AG04449 (cell line): ENCODE results near the gene MAML1.

ENCODE experiments used
- CTCF ChIA-PET: fragments of 350-600 bp; formaldehyde crosslinking; extraction: SDS; loops from one replicate; lab custom pipeline; 2021; ENCODE audit warnings: antibody characterized with exemption; lab: Yijun Ruan, JAX
- POLR2A ChIA-PET: fragments of 400-600, 350-600 bp; formaldehyde crosslinking; extraction: SDS; loops from one replicate; lab custom pipeline; 2020; ENCODE audit warnings: antibody characterized with exemption, inconsistent platforms; lab: Yijun Ruan, JAX
- DNase-seq: peaks from one replicate; pipeline ENCODE4 v3.0.0-alpha.2; 2010; ENCODE audit warnings: low read depth, low spot score
- H3K4me3 ChIP-seq: 2 replicates; pipeline ENCODE4 v1.5.1; 2011; ENCODE audit warnings: low read depth, mild to moderate bottlenecking, control low read depth, low read length
- TF ChIP-seq, protein P1 (sequence below): IDR thresholded peaks from one replicate; pipeline ENCODE4 v1.5.1; 2011; ENCODE audit warnings: mild to moderate bottlenecking, moderate library complexity, low read length, control low read depth, inconsistent platforms; ENCODE audit not compliant: insufficient read depth; ENCODE audit errors: missing control alignments

The MAML1 gene

DNA sequence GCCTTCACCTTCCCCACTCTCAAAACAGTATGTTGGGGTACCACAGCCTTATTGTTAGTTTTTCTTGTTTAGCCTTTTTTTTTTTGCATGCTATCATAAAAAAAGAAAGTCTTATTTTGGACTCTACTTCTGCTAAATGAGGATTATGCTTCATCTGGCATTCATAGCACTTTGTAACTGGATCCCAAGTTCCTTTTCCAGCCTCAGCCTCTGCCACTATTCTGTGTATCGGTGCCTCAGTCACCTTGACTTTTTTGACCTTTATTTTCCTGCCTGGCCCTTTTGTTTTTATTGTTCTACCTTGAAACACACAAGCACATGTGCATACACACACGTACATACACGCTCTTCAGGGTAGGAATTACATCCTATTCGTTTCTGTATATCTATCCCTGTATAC, 8.5 kb upstream of the MAML1 start:
- TF ChIP-seq, protein P1, sequence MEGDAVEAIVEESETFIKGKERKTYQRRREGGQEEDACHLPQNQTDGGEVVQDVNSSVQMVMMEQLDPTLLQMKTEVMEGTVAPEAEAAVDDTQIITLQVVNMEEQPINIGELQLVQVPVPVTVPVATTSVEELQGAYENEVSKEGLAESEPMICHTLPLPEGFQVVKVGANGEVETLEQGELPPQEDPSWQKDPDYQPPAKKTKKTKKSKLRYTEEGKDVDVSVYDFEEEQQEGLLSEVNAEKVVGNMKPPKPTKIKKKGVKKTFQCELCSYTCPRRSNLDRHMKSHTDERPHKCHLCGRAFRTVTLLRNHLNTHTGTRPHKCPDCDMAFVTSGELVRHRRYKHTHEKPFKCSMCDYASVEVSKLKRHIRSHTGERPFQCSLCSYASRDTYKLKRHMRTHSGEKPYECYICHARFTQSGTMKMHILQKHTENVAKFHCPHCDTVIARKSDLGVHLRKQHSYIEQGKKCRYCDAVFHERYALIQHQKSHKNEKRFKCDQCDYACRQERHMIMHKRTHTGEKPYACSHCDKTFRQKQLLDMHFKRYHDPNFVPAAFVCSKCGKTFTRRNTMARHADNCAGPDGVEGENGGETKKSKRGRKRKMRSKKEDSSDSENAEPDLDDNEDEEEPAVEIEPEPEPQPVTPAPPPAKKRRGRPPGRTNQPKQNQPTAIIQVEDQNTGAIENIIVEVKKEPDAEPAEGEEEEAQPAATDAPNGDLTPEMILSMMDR = no peak
- no peak for DNase-seq
- no peak overlapping the region for H3K4me3 ChIP-seq
- POLR2A ChIA-PET = no interaction called here
- CTCF ChIA-PET = interaction anchor here (0.6 kb wide), 1 partner anchor 569 kb away, joined by 3 read pairs; no protein-coding TSS in a partner anchor

DNA sequence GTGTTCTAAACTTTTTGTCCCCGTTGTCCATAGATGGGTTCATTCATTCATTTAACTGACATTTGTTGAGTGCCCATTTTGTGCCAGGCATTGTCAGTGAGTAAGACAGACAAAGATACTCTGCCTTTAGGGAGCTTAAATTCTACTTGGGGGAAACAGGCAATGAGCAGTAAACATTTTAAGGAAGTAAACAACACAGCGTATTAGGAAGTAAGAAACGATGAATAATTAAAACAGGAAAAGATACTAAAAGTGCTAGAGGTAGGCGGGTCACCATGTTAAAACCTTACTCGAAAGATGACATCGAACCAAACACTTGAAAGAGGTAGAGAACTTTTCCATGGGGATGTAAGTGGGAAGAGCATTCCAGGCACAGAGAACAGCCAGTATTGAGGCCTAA, 5.5 kb upstream of the MAML1 start:
- POLR2A ChIA-PET = no interaction called here

DNA sequence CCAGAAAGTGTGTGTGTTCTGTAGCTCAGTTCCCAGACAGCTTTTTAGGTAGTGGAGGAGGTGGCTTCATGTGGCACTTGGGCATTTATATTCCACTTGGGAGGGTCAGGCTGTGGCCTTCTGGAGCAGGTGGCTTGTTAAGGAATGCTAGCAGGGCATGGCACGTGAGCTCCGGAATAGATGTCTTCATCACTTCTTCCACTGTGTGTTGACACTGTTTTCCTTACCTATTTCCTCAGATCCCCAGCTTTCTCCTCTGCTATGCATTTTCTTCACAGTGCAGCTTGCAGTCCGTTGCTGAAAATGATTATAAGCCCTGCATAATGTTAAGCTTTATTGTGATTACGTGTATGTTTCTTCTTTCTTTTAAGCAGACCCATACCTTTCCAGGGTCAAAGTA, 3.3 kb upstream of the MAML1 start:
- TF ChIP-seq, protein P1 = no peak
- no peak overlapping the region for H3K4me3 ChIP-seq
- CTCF ChIA-PET = interaction anchor here (0.8 to 2.5 kb wide), 4 partner anchors 13 to 33 kb away, joined by 3 to 7 read pairs (median 3); no protein-coding TSS in a partner anchor
- DNase-seq = no peak
- POLR2A ChIA-PET = interaction anchor here (0.7 kb wide), 1 partner anchor 9 kb away, joined by 4 read pairs; no protein-coding TSS in a partner anchor

More for the DNA sequence above, 5.5 kb upstream of the MAML1 start:
- no peak for DNase-seq
- TF ChIP-seq, protein P1 = no peak
- CTCF ChIA-PET = interaction anchor here (0.7 to 0.9 kb wide), 2 partner anchors 11 to 16 kb away, joined by 3 to 4 read pairs; no protein-coding TSS in a partner anchor
- H3K4me3 ChIP-seq = no peak overlapping the region

DNA sequence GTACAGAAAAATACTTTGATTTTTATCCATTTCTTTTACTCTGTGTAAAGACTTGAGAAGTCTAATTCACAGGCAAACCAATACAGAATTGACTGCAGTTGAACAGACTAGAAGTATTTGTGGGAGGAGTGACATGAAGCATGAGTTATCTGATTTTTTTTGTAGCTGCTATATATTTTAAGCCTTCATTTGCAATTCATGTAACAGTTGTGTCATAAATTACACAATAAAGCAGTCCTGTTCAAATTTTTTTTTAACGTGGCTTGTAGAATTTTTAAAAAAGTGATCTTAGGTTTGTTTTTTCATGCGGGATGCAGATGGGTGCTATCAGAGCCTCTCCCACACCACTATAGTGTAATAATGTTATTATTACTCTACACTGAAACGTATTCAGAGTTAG, 2.9 kb upstream of the MAML1 start:
- POLR2A ChIA-PET = no interaction called here
- no peak overlapping the region for H3K4me3 ChIP-seq
- CTCF ChIA-PET = interaction anchor here (0.8 to 2.5 kb wide), 4 partner anchors 13 to 33 kb away, joined by 3 to 7 read pairs (median 3); no protein-coding TSS in a partner anchor
- DNase-seq = no peak
- TF ChIP-seq, protein P1 = no peak

DNA sequence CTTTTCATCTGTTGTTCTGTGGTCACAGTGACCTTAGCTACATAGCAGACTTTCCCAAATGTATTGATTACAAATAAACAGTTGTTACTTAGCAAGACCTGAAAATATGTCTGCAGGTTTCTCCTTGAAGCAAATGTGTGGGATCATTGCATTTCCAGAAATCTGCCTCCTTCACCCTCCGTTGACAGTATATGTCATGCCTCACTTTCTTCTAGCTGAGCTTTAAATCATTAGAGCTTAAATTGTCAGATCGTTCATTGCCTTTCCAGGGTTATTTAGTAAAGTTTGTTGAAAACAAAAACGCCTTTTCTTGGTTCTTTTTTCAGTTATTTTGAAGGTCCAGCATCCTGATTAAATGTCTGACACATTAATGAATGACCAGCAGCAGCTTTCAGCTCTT, 2.3 kb upstream of the MAML1 start:
- ChIA-PET POLR2A (interaction anchor here (0.6 to 0.7 kb wide), 2 partner anchors 27 to 32 kb away, joined by 3 read pairs; no protein-coding TSS in a partner anchor), CTCF (interaction anchor here (1.2 to 2.5 kb wide), 2 partner anchors 14 to 32 kb away, joined by 3 to 7 read pairs; no protein-coding TSS in a partner anchor)
- no peak for DNase-seq
- no peak overlapping the region for H3K4me3 ChIP-seq
- TF ChIP-seq, protein P1 = no peak

DNA sequence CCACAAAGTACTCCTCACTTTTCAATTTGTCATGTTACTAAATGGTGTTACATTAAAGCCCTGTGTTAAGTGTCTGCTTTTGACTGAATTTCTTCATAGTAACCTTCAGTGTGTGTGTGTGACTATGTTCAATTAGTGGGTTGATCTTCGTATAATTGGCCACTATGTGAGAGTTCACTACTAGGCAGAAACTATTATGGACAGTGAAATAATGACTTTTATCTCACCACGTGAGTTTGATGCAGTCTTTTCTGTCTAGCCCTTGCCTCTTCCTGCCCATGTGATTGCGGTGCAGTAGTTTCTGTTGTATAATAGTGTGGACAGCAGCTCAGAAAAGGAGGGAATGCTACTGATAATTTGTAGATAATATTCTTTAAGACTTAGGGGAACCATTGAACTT, 1.8 kb upstream of the MAML1 start:
- DNase-seq = no peak
- ChIA-PET POLR2A (interaction anchor here (0.6 to 0.7 kb wide), 2 partner anchors 27 to 32 kb away, joined by 3 read pairs; no protein-coding TSS in a partner anchor), CTCF (interaction anchor here (2.5 kb wide), 1 partner anchor 14 kb away, joined by 7 read pairs; no protein-coding TSS in a partner anchor)
- no peak overlapping the region for H3K4me3 ChIP-seq
- TF ChIP-seq, protein P1 = no peak
